ENCODE results near the gene CEP85. TPM values are rescaled to one million over a fixed set of nuclear protein-coding genes. Genes with fewer than 3 reads are reported as not detected.
A peak's percentile ranks its signal among the peaks of the same experiment; 100 is the strongest.

The CEP85 gene
- total and polyA plus RNA-seq, 9 of the 15 experiments (the other 6 are each of a cell fraction or from before 2014, with no cell fraction given) = 42.1 to 140 (median 92.6) TPM

GRCh38 chr1:26279456-26280332 is 45.7 kb downstream of the CEP85 start, which contains the start of gene SH3BGRL3 (continued):
- peak; percentile 94 for TF ChIP-seq CTBP1 (IDR thresholded peaks at IDR 0.05; ENCODE audit: borderline replicate concordance)
- no peak for TF ChIP-seq ZC3H8 (IDR thresholded peaks at IDR 0.05)
- TF ChIP-seq EP300 (IDR thresholded peaks at IDR 0.05; ENCODE audit: low read length) = peak; percentile 13; the same call in 1 of the 2 replicates
- no peak for TF ChIP-seq MTF1 (CRISPR knock-in tag; IDR thresholded peaks at IDR 0.05; ENCODE audit: borderline replicate concordance)
- TF ChIP-seq ZKSCAN8 (CRISPR knock-in tag; IDR thresholded peaks at IDR 0.05) = no peak
- TF ChIP-seq ZNF395 (CRISPR knock-in tag; IDR thresholded peaks at IDR 0.05) = peak; percentile 76; the same call in 1 of the 2 replicates
- TF ChIP-seq MAX (CRISPR knock-in tag; IDR thresholded peaks at IDR 0.05) = peak; percentile 91
- peak; percentile 81 for TF ChIP-seq POLR2B (IDR thresholded peaks at IDR 0.05; ENCODE audit: low read depth, partially characterized antibody)
- TF ChIP-seq TAF15 (IDR thresholded peaks at IDR 0.05; ENCODE audit: low read depth, low read length) = no peak
- TF ChIP-seq EHMT2 (IDR thresholded peaks at IDR 0.05) = peak; percentile 60
- no peak for TF ChIP-seq ZZZ3 (IDR thresholded peaks at IDR 0.05)
- no peak for TF ChIP-seq TGIF2 (CRISPR knock-in tag; IDR thresholded peaks at IDR 0.05)
- TF ChIP-seq HNRNPH1 (optimal IDR thresholded peaks at IDR 0.05; ENCODE audit: low read depth, low read length) = no peak
- TF ChIP-seq LARP7 (IDR thresholded peaks at IDR 0.05) = no peak
- TF ChIP-seq MLX (CRISPR knock-in tag; conservative IDR thresholded peaks at IDR 0.05) = 0 out of 4 replicates have a peak, but pooled peaks of 1 of the 2 experiments have one; percentile 19
- TF ChIP-seq ARNT (IDR thresholded peaks at IDR 0.05) = peak; percentile 39 to 40; a peak in 1 of 4 replicates
- peak; percentile 15 for TF ChIP-seq TCF3 (CRISPR knock-in tag; IDR thresholded peaks at IDR 0.05)
- TF ChIP-seq ZNF644 (tag; IDR thresholded peaks at IDR 0.05; ENCODE audit: low read depth) = no peak
- no peak; the same call in 1 of the 2 replicates for TF ChIP-seq ZNF444 (CRISPR knock-in tag; IDR thresholded peaks at IDR 0.05)
- no peak for TF ChIP-seq TARDBP (IDR thresholded peaks at IDR 0.05)
- TF ChIP-seq, protein P1, sequence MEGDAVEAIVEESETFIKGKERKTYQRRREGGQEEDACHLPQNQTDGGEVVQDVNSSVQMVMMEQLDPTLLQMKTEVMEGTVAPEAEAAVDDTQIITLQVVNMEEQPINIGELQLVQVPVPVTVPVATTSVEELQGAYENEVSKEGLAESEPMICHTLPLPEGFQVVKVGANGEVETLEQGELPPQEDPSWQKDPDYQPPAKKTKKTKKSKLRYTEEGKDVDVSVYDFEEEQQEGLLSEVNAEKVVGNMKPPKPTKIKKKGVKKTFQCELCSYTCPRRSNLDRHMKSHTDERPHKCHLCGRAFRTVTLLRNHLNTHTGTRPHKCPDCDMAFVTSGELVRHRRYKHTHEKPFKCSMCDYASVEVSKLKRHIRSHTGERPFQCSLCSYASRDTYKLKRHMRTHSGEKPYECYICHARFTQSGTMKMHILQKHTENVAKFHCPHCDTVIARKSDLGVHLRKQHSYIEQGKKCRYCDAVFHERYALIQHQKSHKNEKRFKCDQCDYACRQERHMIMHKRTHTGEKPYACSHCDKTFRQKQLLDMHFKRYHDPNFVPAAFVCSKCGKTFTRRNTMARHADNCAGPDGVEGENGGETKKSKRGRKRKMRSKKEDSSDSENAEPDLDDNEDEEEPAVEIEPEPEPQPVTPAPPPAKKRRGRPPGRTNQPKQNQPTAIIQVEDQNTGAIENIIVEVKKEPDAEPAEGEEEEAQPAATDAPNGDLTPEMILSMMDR (IDR thresholded peaks at IDR 0.05 in 2 of 3, conservative IDR thresholded peaks at IDR 0.05 in 1 of 3; ENCODE audit: insufficient read depth in 2 of 3, low read depth in 1 of 3, low read length in 3 of 3) = peak; percentile 66 to 83 (median 69)
- TF ChIP-seq, protein P2, sequence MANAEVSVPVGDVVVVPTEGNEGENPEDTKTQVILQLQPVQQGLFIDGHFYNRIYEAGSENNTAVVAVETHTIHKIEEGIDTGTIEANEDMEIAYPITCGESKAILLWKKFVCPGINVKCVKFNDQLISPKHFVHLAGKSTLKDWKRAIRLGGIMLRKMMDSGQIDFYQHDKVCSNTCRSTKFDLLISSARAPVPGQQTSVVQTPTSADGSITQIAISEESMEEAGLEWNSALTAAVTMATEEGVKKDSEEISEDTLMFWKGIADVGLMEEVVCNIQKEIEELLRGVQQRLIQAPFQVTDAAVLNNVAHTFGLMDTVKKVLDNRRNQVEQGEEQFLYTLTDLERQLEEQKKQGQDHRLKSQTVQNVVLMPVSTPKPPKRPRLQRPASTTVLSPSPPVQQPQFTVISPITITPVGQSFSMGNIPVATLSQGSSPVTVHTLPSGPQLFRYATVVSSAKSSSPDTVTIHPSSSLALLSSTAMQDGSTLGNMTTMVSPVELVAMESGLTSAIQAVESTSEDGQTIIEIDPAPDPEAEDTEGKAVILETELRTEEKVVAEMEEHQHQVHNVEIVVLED (CRISPR knock-in tag; IDR thresholded peaks at IDR 0.05) = peak; percentile 65
- no peak for TF ChIP-seq ZNF586 (CRISPR knock-in tag; conservative IDR thresholded peaks at IDR 0.05)

Data from K562 (cell line).